K562 (cell line): ENCODE results near the gene TAF5L. TPM values are rescaled to one million over a fixed set of nuclear protein-coding genes. Genes with fewer than 3 reads are reported as not detected.

Experiments
- BRF1 ChIP-seq: IDR thresholded peaks from 3 replicates; pipeline ENCODE4 v1.6.1; 2011; ENCODE audit warnings: borderline replicate concordance, mild to moderate bottlenecking; ENCODE audit not compliant: insufficient read length; ENCODE audit errors: extremely low read depth
- CBFB ChIP-seq: sonication (generic); formaldehyde crosslinking; IDR thresholded peaks from 2 replicates; pipeline ENCODE4 v1.4.0; 2020; ENCODE audit warnings: mild to moderate bottlenecking, missing genetic modification reagents
- GTF2E2 ChIP-seq: fragments of 200-800 bp; sonication (Bioruptor generic); IDR thresholded peaks from 2 replicates; pipeline ENCODE4 v1.6.1; 2016; ENCODE audit warnings: missing genetic modification characterization, missing compliant biosample characterization
- HCFC1 ChIP-seq: IDR thresholded peaks from 2 replicates; pipeline ENCODE4 v1.6.1; 2012; ENCODE audit warnings: low read depth, low read length, improper control_type of control experiment
- HDAC2 ChIP-seq: fragments of 450-650 bp; IDR thresholded peaks from 2 replicates; pipeline ENCODE4 v1.6.1; 2016; ENCODE audit warnings: mild to moderate bottlenecking
- KAT2B ChIP-seq: IDR thresholded peaks from one replicate; pipeline ENCODE4 v1.6.1; 2012; ENCODE audit warnings: low read depth, mild to moderate bottlenecking, control low read depth, inconsistent platforms, low read length, moderate library complexity
- MYC ChIP-seq, 2 experiments: fragments of 250-450 bp in 1 of 2; sonication (Bioruptor Pico) in 1 of 2; IDR thresholded peaks; 2 replicates each; pipeline versions ENCODE4 v1.5.1 to v1.6.1; 2012 to 2021; ENCODE audit warnings: low read depth in 2 of 2, borderline replicate concordance in 1 of 2, improper control_type of control experiment in 1 of 2, low read length in 1 of 2, mild to moderate bottlenecking in 1 of 2, moderate library complexity in 1 of 2
- RAD21 ChIP-seq, 2 experiments: fragments of 250-450 bp in 1 of 2; fragments of 450-650 bp in 1 of 2; sonication (Bioruptor Pico) in 1 of 2; formaldehyde crosslinking in 1 of 2; IDR thresholded peaks in 1 of 2; conservative IDR thresholded peaks in 1 of 2; 2 replicates each; pipeline versions ENCODE4 v1.4.0 to v1.8.0; 2020 to 2022; ENCODE audit warnings: mild to moderate bottlenecking in 2 of 2, moderate library complexity in 1 of 2
- RBFOX2 ChIP-seq: fragments of 200-400 bp; formaldehyde crosslinking; IDR thresholded peaks from 2 replicates; pipeline ENCODE4 v1.6.1; 2017; ENCODE audit warnings: low read depth, mild to moderate bottlenecking, low read length, moderate library complexity
- RBM34 ChIP-seq: fragments of 200-400 bp; formaldehyde crosslinking; IDR thresholded peaks from 2 replicates; pipeline ENCODE4 v1.6.1; 2018; ENCODE audit warnings: low read length, borderline replicate concordance; ENCODE audit not compliant: insufficient read depth
- RHOXF2B ChIP-seq: fragments of 250-450 bp; sonication (Bioruptor Pico); conservative IDR thresholded peaks from 2 replicates; pipeline ENCODE4 v1.5.1; 2021
- SP2 ChIP-seq: IDR thresholded peaks from 2 replicates; pipeline ENCODE4 v1.6.1; 2011; ENCODE audit warnings: mild to moderate bottlenecking, low read depth, low read length, moderate library complexity; ENCODE audit not compliant: poor library complexity, severe bottlenecking; ENCODE audit errors: extremely low read depth
- TAF1 ChIP-seq: IDR thresholded peaks from 2 replicates; pipeline ENCODE4 v1.6.1; 2011; ENCODE audit warnings: mild to moderate bottlenecking, low read length, moderate library complexity; ENCODE audit not compliant: insufficient read depth, control insufficient read depth, severe bottlenecking; ENCODE audit errors: extremely low read depth
- TCF7L2 ChIP-seq: fragments of 150-350 bp; IDR thresholded peaks from 2 replicates; pipeline ENCODE4 v1.6.1; 2016; ENCODE audit warnings: low read depth, mild to moderate bottlenecking, low read length, moderate library complexity
- ZNF232 ChIP-seq: sonication (generic); formaldehyde crosslinking; IDR thresholded peaks from 2 replicates; pipeline ENCODE4 v1.8.0; 2022; ENCODE audit warnings: mild to moderate bottlenecking, missing genetic modification reagents
- ZNF436 ChIP-seq: fragments of 250-450, 450-650 bp; sonication (Bioruptor Pico); formaldehyde crosslinking; IDR thresholded peaks from 2 replicates; pipeline ENCODE4 v1.7.0; 2020; ENCODE audit warnings: mild to moderate bottlenecking
- ZNF561 ChIP-seq: fragments of 450-650 bp; formaldehyde crosslinking; conservative IDR thresholded peaks from 2 replicates; pipeline ENCODE4 v1.4.0; 2020; ENCODE audit warnings: mild to moderate bottlenecking, moderate library complexity
- ZNF589 ChIP-seq: fragments of 200-800 bp; sonication (Bioruptor generic); IDR thresholded peaks from 2 replicates; pipeline ENCODE4 v1.6.1; 2016; ENCODE audit warnings: low read depth, missing genetic modification characterization, missing compliant biosample characterization
- ZNF76 ChIP-seq: fragments of 250-450 bp; sonication (Bioruptor Pico); IDR thresholded peaks from 2 replicates; pipeline ENCODE4 v1.4.0; 2020; ENCODE audit warnings: mild to moderate bottlenecking, moderate library complexity, borderline replicate concordance
- polyA plus RNA-seq, 8 experiments: library from polyadenylated mRNA; depleted of rRNA in 4 of 8; stranded (reverse) in 5 of 8; unstranded in 3 of 8; fragments of >200 nt; fragmentation: Nextera tagmentation in 2 of 8; fragmentation: Illumina TruSeq in 1 of 8; extraction: Ambion mirVana in 2 of 8; extraction: Trizol in 1 of 8; gene quantifications; 2 replicates each; pipeline versions ENCODE4 v1.2.1 to v1.2.3, GENCODE V29; 2011 to 2014; ENCODE audit warnings: inconsistent platforms in 1 of 8, missing spikeins in 1 of 8
- total RNA-seq, 7 experiments: library from RNA; depleted of rRNA in 6 of 7; stranded (reverse); fragments of >200 nt in 6 of 7; fragmentation: Illumina TruSeq in 2 of 7; extraction: Trizol in 2 of 7; gene quantifications; 2 replicates each; pipeline versions ENCODE4 v1.2.1 to v1.2.3, GENCODE V29; 2011 to 2021; ENCODE audit warnings: low replicate concordance in 1 of 7
- TF ChIP-seq, protein P1 (sequence below): fragments of 250-450 bp; sonication (Bioruptor Pico); IDR thresholded peaks from 2 replicates; pipeline ENCODE4 v1.4.0; 2020; ENCODE audit warnings: mild to moderate bottlenecking
- TF ChIP-seq, protein P2 (sequence below), 3 experiments: fragments of 200-800 bp in 1 of 3; fragments of 250-450 bp in 1 of 3; fragments of 450-650 bp in 1 of 3; sonication (Bioruptor Pico) in 1 of 3; sonication (Bioruptor generic) in 1 of 3; formaldehyde crosslinking in 1 of 3; IDR thresholded peaks; 2 replicates each; pipeline versions ENCODE4 v1.6.1 to v1.8.0; 2016 to 2022; ENCODE audit warnings: mild to moderate bottlenecking in 2 of 3, missing genetic modification characterization in 2 of 3, missing compliant biosample characterization in 1 of 3, moderate library complexity in 1 of 3

Gene TAF5L
- total and polyA plus RNA-seq, 9 of the 15 experiments (the other 6 are each of a cell fraction or from before 2014, with no cell fraction given), result 2.2 to 34.2 (median 23.3) TPM

DNA sequence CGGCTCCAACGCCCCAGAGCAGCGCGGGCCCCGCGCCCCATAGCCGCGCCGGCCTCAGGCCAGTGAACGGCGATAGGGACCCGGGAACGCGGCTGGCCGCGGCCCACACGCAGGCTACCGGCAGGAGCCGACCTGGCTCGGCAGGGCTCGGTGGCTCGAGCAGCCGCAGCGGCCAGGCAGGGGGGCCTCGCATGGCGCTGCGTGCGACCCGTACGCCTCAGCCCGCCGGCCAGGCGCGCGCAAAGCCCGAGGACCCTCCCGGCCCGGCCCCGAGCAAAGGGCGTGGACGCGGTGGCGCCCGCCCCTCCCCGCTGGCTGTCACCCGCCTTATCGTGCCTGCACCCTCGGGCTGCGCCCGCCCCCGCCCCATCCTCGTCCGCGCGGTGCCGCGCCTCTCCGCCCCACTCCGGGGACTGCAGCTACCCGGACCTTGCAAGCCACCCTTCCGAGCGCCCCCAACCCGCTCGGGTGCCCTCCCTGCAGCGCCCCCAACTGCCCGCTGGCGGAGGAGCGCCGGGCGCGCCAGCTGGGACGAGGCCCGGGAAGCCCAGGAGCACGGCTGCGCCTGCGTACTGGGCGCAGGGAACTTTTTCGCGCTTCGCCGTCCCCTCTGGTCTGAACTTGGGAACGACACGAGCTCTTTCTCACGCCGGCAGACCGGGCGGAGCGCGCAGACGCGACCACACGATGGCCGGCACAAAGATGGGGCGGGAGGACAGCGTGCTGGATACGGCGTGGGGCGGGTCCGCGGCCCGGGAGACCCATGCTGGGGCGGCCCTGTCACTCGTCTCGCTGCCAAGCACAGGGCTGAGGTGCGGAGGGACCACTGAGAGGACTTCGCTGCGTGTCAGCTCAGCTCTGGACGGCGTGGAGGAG is 67.2 kb downstream of the TAF5L start, which contains the start of gene ABCB10 (continued):
- TF ChIP-seq ZNF232 (CRISPR knock-in tag) (no peak), ZNF436 (CRISPR knock-in tag) (no peak), TAF1 (peak; percentile 55), ZNF561 (CRISPR knock-in tag) (no peak), KAT2B (no peak), GTF2E2 (no peak), TCF7L2 (no peak), CBFB (CRISPR knock-in tag) (peak; percentile 66; the same call in 1 of the 2 replicates), ZNF76 (no peak), SP2 (no peak), HCFC1 (peak; percentile 77), HDAC2 (peak; percentile 73; the same call in 1 of the 2 replicates), RBFOX2 (peak; percentile 87), ZNF589 (CRISPR knock-in tag) (no peak), RBM34 (no peak), RHOXF2B (CRISPR knock-in tag) (no peak), BRF1 (no peak), MYC (IDR thresholded peaks at IDR 0.05; ENCODE audit: low read depth, low read length) (peak; percentile 87), MYC (CRISPR knock-in tag; IDR thresholded peaks at IDR 0.05; ENCODE audit: borderline replicate concordance, low read depth) (no peak), RAD21 (CRISPR knock-in tag; conservative IDR thresholded peaks at IDR 0.05 in 1 of 2, IDR thresholded peaks at IDR 0.05 in 1 of 2) (peak; percentile 55 to 56)
- TF ChIP-seq, protein P1, sequence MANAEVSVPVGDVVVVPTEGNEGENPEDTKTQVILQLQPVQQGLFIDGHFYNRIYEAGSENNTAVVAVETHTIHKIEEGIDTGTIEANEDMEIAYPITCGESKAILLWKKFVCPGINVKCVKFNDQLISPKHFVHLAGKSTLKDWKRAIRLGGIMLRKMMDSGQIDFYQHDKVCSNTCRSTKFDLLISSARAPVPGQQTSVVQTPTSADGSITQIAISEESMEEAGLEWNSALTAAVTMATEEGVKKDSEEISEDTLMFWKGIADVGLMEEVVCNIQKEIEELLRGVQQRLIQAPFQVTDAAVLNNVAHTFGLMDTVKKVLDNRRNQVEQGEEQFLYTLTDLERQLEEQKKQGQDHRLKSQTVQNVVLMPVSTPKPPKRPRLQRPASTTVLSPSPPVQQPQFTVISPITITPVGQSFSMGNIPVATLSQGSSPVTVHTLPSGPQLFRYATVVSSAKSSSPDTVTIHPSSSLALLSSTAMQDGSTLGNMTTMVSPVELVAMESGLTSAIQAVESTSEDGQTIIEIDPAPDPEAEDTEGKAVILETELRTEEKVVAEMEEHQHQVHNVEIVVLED (CRISPR knock-in tag), result peak; percentile 94
- TF ChIP-seq, protein P2, sequence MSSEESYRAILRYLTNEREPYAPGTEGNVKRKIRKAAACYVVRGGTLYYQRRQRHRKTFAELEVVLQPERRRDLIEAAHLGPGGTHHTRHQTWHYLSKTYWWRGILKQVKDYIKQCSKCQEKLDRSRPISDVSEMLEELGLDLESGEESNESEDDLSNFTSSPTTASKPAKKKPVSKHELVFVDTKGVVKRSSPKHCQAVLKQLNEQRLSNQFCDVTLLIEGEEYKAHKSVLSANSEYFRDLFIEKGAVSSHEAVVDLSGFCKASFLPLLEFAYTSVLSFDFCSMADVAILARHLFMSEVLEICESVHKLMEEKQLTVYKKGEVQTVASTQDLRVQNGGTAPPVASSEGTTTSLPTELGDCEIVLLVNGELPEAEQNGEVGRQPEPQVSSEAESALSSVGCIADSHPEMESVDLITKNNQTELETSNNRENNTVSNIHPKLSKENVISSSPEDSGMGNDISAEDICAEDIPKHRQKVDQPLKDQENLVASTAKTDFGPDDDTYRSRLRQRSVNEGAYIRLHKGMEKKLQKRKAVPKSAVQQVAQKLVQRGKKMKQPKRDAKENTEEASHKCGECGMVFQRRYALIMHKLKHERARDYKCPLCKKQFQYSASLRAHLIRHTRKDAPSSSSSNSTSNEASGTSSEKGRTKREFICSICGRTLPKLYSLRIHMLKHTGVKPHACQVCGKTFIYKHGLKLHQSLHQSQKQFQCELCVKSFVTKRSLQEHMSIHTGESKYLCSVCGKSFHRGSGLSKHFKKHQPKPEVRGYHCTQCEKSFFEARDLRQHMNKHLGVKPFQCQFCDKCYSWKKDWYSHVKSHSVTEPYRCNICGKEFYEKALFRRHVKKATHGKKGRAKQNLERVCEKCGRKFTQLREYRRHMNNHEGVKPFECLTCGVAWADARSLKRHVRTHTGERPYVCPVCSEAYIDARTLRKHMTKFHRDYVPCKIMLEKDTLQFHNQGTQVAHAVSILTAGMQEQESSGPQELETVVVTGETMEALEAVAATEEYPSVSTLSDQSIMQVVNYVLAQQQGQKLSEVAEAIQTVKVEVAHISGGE (CRISPR knock-in tag; IDR thresholded peaks at IDR 0.05), result peak in 2 of 3 experiments; percentile 11 to 77; a peak in 2 of 6 replicates
